ENCODE results near the gene ESPN.
"Not testable (repeated sequence)": the region's sequence is repeated elsewhere in the genome, so short reads cannot be mapped to it uniquely, and the experiment has no call there.

ESPN gene

DNA sequence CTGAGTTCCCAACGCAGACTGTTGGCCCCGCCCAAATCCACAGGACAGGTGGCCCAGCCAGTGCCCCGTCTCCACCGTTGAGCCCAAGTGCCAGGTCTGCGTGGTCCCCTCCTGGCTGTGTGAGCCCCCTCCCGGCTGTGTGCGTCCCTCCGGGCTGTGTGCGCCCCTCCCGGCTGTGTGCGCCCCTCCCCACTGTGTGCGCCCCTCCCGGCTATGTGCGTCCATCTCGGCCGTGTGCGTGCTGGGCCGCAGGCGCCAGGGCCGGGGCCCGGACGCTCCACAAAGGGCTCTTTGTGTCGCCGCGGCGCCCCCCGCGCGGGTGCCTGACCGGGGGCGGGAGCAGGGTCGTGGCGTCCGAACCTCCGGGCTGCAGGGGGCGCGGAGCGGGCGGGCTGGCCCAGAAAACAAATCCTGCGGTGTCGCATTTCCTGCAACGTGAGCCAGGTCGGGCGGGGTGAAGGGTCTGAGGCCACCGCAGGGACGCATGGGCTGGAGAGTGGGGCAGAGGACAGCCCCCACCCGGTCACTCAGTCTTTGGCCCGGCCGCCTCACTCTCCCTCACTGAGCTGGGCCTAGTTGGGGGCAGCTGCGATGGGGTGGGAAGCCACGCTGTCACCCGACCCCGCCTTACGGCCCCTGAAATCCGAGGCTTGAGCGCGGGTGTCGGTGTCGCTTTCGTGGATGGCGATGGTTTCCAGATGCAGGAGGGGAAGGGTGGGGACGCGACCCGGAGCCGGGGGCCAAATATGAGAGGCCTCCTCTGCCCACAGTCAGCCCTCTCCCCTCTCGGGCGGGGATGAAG lies 22.6 kb downstream of the ESPN start:
- DNase-seq (ENCODE audit: low read depth in 2 of 2) = no peak

DNA sequence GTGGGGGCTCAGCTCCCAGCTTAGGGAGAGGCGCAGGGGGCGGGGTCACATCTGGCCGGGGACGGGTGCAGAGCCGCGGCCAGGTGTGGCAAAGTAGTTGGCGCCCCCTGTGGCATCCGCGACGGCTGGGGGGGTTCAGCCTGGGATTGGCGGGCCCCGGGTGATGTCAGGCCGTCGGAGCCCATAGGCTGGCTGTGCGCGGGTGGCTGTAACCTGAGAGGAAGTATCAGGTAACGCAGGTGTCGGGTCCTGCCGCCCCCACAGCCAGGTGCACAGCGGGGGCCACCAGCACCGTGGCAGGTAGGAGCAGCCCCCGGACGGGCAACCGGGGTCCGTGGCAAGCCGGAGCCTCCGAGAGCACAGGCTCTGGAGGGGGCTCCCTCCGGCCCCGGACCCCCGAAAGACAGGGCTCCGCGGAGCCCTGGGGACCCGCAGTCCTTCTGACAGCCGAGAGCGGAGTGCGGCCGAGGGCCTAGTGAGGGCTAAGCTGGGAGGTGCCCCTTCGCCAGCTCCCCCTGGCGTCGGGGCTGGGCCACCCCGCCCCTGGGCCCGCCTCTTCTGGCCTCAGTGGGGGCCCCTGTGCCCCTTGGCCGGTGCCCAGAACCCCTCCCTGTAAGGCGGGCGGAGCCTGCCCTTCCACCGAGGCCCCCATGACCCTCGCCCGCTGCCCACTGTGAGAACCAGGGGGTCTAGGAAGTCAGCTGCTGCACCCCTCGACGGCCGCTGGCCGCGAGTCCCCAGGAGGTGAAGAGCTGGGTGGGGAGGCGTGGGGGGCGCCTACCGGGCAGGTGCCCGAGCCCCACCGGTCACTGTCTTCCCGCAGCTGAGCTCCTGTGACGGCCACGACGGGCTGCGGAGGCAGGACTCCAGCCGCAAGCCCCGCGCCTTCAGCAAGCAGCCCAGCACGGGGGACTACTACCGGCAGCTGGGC lies 23.5 kb downstream of the ESPN start:
- DNase-seq (ENCODE audit: low read depth in 2 of 2) = no peak

DNA sequence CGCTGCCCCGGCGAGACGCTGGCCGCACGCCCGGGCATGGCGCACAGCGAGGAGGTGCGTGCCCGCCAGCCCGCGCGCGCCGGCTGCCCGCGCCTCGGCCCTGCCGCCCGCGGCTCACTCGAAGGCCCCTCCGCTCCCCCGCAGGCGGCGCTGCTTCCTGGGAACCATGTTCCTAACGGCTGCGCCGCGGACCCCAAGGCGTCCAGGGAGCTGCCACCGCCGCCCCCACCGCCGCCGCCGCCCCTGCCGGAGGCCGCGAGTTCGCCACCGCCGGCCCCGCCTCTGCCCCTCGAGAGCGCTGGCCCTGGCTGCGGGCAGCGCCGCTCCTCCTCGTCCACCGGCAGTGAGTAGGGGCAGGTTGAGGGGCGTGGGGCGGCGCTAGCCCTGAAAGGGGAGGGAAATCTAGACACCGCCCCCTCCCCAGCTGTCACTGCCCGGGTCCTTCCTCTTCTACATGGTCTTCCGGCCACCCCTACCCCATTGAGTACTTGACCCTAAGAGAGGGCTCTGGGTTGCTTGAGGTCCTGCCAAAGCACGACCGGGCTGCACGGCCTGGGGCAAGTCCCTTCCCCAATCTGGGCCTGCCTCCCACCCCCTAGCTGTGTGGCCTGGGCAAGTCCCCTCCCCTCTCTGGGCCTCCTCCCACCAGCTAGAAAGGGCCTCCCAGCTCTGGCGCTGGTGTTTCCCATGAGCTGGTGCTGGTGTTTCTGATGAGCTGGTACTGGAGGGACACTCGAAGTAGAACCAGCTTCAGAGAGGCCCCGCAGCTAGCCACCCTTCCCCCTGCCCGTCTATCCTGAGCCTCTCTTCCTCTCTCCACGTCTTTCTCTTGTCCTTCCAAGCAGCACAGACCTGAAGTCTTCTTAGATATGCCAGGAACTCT lies 24.4 kb downstream of the ESPN start:
- no peak for DNase-seq (ENCODE audit: low read depth in 2 of 2)

DNA sequence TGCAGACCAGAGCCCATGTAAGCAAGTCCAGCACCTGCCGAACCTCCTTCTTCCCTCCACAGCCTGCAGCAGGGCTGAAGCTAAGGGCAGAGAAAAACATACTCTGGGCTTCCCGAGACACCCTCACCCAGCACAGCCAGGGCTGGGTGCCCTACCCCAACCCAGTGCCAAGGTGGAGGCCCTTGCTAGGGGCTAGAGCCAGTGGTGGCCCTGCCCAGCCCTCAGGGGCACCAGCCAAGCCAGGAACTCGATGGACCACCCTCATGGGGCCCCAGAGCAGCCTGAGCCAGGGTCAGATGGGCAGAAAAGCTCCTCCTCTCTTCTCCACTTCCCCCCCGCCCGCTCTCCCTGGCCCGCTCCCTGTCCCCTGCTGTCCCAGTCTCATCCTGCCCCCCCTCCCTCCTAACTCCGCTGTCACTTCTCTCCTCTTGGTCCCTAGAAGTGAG lies 25.5 kb downstream of the ESPN start:
- DNase-seq (ENCODE audit: low read depth in 2 of 2) = no peak

DNA sequence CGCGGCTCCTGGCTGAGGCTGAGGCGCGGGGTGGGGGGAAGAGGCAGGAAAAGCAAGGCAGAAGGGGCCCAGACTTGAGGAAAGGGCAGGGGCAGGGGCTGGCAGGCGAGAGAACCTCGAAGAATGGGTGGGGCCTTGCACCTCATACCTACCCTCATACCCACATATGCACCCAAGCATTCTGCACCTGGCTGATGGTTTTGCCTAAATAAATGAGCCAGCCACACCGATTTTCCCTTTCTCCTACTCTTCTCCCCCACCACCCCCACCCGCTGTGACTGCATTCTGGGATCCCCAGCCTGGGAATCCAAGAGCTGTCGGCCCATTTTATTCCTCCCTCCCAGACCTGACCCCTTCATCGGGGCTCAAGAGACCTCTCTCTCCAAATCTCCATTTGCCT lies 25.9 kb downstream of the ESPN start:
- not testable (repeated sequence) for DNase-seq (ENCODE audit: low read depth in 2 of 2)

DNA sequence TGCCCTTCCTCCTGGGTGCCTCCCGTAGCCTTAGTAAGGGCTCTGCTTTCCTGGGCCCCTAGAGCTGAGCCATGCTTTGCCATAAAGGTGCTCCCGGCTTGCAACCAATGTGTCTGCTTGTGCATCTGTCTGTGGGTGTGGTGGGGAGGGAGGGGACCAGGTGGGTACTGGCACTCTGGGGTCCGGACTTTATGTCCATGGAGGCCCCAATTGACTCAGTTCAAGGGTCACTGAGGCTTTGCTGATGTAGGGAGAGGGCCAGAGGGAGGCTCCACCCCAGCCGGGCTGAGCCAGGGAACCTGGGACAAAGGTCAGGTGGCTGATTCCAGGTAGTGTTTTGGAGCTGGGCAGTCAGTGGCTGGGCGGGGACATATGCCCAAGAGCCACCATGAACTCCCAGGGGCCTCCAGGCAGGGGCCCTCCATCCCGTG lies 26.4 kb downstream of the ESPN start:
- DNase-seq (ENCODE audit: low read depth in 2 of 2) = no peak

DNA sequence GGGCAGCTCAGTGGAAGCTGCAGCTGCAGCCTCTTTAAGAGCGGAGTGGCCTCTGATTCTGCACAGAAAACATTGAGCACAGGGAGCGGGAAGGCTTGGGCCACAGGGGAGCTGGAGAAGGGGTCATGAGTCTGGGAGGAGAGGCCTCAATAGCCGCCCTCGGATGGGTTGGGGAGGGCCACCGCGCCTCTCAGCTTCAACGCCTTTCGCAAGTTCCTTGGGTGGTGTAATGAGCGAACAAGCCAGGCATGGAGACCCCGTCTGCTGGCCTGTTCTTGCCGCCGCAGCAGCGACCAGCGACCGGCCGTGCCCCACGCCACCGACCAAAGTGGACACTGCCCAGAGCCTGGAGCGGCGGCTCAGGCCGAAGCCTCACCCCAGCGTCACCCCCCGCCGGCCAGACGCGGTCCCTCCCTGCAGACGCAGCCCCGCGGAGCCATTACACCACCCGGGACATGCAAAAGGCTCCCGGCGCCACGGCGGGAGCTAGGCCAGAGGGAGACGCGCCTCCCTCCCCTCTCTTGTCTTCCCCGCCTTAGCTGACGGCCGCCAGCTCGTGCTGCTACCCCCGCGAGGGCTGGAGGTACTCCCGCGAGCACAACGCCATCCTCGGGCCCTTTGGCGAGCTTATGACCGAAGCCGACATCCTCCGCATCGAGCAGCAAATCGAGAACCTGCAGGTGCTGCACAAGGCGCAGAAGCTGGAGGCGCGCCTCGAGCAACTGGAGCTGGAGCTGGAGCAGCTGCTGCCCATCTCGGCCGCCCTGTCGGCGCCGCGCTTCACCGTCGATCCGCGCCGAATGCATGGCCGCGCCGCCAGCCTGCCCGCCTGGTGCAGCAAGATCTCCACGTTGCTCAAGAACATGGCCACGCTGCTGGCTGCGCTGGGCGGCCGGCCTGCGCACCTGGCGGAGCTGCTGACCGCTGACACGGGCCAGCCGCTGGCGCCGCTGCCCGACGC lies 29.6 kb downstream of the ESPN start:
- not testable (repeated sequence) for DNase-seq (ENCODE audit: low read depth in 2 of 2)

DNA sequence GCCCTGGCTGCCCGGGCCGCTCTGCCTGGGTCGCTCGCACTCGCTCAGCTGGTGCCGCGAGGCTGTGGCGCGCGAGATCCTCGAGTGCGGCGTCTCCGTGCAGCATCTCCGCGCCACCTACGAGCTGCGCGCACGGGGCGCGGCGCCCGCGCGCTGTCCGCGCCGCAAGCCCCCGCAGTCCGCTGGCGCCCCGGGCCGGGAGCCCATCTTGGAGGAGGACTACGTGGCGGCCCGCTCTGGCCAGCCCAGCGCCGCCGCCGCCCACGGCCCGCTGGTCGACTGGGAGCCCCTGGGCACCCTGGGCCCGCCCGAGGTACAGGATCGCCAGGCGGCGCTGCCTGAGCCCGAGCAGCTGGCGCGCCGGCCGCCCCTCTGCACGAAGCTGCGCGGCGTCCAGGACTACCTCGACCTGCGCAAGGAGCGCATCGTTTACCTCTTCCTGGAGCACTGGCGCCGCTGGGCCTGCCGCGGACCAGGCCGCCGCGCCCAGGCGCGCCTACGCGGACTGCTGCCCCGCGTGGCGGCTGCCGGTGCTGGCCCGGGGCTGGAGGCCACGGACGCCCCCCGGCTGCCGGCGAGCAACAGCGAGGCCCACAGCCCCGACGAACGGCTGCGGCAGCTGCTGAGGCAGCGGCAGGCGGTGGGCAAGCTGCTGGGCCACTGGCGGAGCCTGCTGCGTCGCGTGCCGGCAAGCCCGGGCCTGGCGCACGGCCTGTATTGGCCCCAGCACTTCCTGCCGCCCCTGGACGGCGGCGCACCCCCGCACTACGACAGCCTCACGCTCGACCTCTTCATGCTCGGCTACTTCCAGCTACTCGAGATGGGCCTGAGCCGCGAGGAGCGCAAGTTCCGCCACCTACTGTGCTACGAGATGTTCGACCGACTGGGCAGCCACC lies 30.5 kb downstream of the ESPN start:
- no peak for DNase-seq (ENCODE audit: low read depth in 2 of 2)

DNA sequence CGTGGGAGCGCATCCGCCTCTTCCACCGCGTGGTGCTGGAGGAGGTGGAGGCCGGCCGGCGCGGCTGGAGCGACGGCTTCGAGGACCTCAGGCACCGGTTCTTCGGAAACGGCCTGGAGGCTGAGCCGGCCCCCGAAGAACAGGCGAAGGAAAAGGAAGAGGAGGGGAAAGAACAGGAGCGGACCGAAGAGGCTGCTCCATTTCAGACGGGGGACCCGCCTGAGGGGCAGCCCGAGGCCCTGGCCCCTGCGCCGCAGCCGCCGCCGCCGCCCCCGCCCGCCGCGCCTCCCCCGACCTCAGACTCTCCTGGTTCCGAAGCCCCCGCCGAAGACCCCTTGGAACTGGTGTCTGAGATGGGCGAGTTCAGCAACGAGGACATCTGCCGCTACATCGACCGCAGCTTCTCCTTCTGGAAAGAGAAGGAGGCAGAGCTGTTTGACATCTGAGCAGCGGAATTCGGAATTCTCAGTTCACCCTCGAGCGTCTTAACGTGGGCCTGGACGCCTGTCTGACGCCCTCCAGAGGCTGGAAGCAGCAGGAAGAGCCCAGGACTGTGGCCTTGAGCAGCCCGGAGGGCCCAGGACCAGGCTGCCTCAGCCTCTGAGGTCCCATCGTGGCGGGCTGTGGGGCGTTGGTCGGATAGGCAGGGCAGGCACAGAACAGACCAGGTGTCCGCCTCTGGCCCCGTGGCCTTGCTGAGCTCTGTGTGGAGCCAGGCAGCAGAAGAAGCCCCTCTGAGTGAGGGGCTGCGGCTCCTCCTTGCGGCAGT lies 31.4 kb downstream of the ESPN start:
- not testable (repeated sequence) for DNase-seq (ENCODE audit: low read depth in 2 of 2)

DNA sequence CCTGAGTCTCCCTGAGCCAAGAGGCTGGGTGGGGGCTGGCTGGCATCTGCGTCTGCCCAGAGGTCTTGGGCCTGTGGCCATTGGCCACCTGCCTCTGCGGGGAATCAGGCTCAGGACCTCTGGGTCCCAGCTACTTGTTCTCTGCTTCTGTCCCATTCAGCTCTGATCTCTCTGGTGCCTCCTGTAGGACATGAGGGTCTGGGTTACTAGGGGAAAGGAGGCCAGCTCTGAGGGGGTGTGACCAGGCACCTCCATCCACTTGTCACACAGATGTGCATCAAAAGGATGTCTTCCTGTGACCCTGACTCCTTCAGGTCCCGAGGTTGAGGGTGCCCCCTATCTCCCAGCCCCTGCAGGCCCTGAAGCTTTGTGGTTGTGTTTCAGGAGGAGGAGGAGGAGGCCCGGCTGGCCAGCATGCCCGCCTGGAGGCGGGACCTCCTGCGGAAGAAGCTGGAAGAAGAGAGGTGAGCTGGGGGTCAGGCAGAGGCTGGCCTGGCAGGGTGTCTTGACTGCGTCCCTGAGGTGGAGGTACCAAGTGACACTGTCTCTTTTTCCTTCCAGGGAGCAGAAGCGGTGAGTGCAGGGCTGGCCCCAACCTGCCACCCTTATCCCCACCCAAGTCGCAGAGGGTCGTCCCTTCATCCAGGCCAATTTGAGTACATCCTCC lies 32.4 kb downstream of the ESPN start:
- DNase-seq (ENCODE audit: low read depth in 2 of 2) = no peak

DNA sequence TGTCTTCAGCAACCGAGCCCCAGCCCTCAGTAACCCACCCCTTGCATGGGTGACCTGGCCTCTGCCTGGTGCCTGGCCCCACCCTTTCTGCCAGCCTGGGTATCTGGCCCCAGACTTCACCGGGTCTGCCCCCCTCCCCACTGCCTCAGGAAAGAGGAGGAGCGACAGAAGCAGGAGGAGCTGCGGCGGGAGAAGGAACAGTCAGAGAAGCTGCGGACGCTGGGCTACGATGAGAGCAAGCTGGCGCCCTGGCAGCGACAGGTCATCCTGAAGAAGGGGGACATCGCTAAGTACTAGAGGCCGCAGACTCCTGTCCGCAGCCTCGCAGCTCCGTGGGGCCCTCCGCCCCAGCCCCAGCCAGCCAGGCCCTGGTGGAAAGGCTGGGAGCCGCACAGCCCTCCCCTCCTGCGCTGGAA lies 35.3 kb downstream of the ESPN start:
- no peak for DNase-seq (ENCODE audit: low read depth in 2 of 2)

DNA sequence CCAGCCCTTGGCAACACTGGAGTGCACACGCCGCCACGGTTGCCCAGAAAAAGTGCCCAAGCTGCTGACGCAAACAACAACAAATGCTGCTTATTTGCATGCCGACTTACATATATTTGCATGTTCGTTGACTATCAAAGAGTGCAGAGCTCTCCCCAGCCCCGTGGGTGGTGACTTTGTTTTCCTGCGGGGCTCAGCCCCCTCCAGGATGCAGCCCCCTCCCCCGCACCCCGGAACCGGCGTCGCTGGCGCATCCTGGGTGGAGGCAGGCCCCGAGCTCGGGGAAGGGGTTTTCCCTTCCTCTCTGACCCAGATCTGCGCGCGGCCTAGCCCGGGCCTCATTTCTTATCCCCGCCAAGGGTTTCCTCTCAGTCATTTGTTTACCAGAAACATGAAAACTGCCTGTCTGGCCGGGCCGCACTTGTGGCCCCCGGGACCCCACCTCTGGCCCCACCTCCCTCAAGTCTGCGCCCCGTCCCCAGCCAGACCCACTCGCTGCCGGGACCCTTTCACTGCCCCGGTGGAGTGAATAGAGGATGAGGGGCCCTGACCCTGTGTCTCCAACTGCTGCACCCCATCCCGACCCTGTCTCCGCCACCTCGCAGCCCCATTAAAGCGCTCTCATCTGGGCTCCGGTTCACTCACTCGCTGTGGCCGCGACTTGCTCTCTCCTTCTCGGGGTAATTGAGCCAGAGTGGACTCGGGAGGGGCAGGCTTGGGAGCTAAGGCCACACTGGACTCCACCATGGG lies 35.9 kb downstream of the ESPN start:
- peak; percentile 90 to 92 for DNase-seq (ENCODE audit: low read depth in 2 of 2)

DNA sequence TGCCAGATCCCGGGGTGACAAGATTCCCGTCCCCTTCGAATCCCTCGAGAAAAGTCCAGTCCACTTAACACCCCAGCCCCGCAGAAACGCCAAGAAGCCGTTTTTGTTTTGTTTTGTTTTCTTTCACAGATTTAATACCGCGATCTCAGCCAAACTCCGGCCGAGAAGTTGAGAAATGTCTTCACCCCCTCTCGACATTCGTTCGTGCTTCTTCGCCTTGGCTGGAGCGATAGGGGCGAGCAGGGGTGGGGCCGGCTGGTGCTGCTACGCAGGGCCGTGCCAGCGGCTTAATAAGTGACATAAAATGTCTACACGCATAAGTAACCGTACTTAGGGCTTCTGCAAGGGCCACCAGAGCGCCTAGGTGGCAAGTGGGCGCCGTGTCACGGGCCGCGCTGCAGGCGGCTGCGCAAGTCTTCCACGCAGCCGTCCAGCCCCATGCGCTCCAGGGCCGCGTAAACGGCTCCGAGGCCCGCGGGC lies 36.5 kb downstream of the ESPN start:
- DNase-seq (ENCODE audit: low read depth in 2 of 2) = no peak

DNA sequence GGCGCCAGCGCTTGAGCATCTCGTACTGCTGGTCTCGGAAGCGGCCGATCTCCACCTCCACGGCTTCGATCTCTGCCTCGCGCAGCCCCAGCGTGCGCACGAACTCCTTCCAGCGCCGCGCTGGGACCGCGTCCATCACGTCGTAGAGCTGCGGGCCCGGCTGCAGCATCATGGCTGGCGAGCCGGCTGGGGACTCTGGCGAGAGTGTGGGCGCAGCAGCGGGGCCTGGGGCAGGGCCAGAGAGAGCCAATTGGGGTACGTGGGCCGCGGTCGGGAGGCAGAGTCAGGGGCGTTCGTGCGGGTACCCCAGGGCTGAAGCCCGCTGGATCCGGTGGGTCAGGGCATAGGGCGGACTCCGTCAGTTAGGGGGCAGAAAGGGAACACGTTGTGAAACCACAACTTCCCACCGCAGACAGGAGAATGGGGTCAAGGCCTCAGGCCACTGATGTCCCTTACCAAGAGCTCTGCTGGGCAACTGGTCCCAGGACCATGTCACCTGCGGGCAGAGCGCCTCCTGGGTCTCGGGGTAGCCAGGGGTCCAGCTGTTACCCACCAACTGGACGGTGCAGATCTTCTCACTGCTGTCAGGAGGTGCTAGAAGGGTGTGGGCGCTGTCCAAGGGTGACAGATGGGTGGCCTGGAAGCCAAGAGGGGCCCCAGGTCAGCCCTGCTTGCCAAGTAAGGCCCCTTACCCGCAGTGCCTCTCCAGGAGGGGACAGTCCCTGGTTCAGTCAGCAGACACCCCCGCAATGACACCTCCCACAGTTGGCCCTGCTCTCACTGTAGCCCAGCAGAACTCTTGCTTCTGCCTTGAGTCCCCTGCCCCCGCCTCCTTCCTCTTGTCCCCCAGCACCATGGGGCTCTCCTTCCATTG lies 37.2 kb downstream of the ESPN start:
- no peak for DNase-seq (ENCODE audit: low read depth in 2 of 2)

DNA sequence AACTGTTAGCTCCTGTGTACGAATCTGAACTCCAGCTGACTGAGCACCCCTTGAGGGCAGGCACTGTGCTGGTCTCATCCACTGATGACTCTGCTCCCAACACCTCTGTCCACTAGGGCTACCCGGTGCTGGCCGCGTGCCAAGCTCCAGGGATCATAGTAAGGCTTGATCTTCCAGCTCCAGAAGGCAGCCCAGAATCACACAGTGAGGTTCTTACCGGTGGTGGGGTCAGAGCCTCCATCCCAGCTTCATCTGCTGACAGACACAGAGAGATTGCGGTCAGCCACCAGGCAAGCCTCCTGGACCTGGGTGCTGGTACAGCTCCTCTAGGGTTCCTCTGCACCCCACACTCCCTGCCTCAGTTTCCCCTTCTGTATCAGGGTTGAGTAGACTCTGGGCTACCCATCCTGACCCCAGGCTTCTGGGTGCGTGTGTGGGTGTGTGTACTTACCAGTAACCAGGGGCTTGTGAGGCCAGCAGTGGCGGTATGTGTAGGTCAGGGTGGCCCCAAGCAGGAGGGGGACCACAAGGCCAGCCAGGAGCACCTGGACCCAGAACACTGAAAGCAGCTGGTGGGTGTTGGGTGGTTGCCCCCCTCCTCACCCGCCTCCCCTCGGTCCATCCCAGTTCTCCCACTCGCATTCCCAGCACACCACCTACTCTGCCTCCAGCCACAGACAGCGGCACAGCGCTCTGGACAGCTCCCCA lies 38.0 kb downstream of the ESPN start:
- no peak for DNase-seq (ENCODE audit: low read depth in 2 of 2)

DNA sequence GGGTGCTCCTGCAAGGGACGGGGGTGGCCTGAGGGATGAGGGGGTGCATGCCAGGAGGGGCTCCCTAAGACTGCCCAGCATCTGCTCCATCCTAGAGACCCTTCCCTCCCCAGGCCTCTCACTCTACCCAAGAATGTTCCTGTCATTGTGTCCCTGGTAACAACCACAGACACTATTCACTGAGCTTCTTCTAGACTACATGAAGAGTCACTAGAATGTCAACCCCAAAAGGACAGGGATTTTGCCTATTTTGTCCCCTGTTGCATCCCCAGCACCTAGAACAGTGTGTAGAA lies 38.5 kb downstream of the ESPN start:
- DNase-seq (ENCODE audit: low read depth in 2 of 2) = no peak
